GM19035 (cell line): ENCODE measurements around the gene SEMA3A.
"Not testable (repeated sequence)": the region's sequence is repeated elsewhere in the genome, so short reads cannot be mapped to it uniquely, and the experiment has no call there.

Experiments
- ATAC-seq: cut with Tn5 transposase; IDR thresholded peaks from one replicate; pipeline ENCODE4 v1.9.1; 2021; ENCODE audit not compliant: unreplicated experiment

SEMA3A gene

DNA sequence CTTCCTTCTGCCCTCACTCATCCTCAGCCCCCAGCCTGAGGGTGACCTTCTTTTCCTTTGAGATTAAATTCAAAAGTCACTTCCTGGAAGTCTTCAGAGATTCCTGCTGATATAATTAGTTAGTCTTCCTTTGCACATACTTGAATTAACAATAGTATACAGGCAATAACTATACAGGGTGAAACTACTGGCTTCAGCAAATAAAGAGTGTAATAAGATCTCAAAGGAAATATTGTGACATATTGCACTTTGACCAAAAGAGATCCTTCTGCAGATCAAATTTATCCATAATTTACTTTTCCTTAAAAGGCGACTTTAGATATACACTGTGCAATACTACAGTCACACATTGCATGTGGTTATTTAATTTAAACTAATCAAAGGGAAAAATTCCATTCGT, 123.8 kb downstream of the SEMA3A start:
- ATAC-seq: no peak

DNA sequence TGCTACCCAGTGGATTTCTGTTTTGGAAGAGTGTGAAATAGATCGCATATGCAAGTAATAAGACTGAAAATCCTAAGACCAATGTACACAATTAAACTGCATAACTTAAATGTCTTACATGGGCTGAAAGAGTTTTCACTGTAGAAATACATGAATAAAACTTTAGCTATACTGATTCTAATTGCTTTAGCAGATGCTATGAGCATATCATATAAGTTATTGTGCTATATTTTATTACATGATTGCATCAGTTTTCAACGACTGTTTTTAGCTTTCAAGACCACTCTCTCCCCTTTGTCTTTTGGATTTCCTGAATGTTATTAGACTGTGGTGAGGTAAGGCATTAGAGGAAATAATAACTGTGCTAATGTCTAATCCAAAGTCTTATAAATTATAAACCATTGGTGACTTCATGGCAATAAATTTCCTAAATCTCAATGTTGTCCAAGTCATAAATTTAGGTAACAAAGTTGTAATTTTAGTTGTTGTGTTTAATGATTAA, 124.5 kb downstream of the SEMA3A start:
- ATAC-seq: no peak

DNA sequence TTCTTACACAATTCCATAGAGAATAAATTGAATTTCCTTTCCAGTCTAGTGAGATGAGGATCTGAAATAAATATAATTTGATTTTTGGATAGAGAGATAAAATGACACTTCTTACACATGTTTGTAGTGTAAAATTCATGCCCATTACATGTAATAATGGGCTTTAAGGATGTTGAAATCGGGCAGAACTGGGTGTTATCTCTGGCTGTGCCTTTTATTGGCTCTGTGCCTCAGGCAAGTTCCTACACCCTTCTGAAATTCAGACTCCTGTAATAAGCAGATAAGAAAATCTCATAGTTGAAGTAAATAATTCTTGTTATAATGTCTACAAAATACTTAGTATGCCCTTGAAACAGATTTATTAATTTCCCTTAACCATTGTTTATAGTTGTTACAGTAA, 125.6 kb downstream of the SEMA3A start:
- no peak for ATAC-seq

DNA sequence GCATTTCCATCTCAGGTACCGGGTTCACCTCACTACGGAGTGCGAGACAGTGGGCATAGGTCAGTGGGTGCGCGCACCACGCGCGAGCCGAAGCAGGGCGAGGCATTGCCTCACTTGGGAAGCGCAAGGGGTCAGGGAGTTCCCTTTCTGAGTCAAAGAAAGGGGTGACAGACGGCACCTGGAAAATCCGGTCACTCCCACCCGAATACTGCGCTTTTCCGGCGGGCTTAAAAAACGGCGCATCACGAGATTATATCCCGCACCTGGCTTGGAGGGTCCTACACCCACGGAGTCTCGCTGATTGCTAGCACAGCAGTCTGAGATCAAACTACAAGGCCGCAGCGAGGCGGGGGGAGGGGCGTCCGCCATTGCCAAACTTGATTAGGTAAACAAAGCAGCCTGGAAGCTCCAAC, 132.1 kb downstream of the SEMA3A start:
- not testable (repeated sequence) for ATAC-seq

DNA sequence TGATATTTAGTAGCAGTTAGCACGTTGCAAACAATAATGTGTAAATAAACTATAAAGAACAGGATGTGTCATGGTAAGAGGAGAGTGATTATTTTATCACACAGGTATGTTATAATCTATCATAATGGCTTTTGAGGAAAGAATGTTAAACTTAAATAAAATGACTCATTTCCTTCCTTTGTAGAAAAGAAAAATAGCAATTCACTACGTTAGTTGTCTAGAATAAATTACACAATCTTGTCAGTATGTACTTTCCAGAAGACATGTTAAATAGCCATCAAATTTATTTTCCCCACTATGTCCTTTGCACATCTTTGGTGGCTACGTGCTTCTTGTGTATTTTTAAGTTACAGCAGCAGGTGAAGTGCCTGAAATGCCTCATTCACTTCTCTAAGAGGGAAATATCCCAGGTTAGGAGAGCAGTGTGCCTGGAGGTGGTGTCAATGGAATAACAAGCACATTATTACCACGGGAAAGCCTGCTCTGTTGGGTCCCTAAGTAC, 133.8 kb downstream of the SEMA3A start:
- ATAC-seq: no peak

DNA sequence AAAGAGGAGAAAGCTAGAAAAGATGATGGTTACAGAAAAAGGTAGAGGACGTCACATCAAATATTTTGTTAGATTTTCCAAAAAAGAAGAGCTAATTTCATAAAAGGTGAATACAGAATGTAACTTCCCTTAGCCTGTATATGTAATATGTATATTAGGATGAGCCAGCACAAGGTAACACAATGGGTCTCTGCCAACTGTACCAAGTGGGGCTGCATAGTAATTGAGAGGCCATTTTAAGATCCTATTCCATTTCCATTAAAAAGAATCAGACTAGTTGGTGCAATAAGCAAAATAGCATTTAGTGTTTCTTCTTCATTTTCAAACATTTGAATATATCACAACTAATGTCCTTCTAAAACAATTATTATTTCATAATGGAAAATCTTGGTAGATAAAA, 134.6 kb downstream of the SEMA3A start:
- ATAC-seq: no peak

DNA sequence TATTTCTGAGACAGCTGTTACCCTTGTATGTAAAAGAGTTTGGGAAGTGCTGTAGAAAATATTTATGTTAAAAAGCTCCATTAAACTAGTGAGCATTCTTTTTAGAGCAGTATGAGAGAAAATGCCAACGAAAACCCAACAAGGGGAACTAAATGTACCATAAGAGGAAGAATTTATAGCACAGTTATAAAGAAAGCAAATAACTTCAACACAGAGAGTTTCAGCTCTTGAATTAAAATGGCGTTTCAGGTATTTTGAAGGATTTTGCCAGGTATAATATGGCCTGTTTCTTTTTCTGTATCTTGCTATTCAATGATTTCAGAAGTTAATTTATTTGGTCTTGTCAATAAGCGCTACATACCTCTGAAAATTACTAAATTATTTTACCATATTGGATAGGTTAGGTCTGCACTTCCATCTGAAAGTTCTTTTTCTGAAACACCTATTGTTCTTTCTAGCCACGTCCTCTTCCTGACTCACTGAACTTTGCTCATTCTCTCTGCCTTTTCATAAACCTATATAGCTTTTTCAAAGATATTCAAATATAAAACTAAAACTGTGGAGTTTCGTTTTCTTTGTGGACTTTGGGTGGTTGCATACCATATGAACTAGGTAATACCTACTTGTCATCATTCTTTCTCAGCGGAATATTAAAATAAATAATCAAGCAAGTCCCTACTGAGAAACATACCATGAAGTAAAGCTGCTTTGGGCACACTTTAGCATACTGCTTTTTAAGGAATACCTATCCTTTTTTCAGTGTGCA, 136.1 kb downstream of the SEMA3A start:
- no peak for ATAC-seq

DNA sequence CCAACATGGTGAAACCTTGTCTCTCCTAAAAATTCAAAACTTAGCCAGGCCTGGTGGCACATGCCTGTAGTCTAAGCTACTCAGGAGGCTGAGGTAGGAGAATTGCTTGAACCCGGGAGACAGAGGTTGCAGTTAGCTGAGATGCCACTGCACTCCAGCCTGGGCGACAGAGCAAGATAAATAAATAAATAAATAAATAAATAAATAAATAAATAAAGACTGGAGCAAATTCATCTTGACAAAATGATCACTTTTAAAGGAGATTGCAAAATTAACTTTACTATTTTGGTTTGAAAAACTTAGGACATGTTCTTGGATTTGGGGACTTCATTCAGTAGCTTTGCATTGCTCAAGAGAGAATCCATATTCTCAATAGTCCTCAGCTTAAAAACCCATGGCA, 137.0 kb downstream of the SEMA3A start:
- ATAC-seq: no peak

DNA sequence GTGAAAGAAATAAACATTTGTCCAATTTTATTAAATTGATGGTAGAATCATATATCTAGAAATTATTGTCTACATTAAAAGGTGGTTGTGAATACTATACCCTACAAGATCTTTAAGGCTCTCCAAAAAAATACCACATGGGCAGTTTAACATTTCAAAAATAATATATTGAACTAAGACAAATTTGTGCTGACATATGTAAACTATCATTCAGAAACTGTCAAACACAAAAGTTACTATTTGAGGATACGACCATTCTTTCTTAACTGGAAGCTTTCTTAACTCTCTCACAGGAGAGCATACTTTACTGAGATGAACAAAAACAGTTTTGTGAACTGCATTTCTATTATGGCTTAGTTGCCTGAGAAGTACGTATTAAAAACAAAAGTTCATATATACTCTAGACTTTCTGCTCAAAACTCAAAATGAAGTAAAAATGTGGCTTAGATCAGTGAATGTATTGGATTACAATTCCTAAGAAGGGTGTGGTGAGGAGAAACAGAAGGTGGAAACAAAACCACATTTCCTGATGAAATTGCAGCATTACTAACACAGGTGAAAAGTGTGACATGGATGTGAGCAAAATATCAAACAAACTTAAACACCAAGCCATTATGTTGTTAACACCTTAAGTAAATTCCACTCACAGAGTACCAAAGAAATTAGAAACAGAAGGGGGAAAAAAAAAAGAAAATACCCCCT, 138.5 kb downstream of the SEMA3A start:
- no peak for ATAC-seq

DNA sequence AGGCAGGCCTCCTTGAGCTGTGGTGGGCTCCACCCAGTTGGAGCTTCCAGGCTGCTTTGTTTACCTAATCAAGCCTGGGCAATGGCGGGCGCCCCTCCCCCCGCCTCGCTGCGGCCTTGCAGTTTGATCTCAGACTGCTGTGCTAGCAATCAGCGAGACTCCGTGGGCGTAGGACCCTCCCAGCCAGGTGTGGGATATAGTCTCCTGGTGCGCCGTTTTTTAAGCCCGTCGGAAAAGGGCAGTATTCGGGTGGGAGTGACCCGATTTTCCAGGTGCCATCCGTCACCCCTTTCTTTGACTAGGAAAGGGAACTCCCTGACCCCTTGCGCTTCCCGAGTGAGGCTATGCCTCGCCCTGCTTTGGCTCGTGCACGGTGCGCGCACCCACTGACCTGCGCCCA, 139.4 kb downstream of the SEMA3A start:
- ATAC-seq: not testable (repeated sequence)

DNA sequence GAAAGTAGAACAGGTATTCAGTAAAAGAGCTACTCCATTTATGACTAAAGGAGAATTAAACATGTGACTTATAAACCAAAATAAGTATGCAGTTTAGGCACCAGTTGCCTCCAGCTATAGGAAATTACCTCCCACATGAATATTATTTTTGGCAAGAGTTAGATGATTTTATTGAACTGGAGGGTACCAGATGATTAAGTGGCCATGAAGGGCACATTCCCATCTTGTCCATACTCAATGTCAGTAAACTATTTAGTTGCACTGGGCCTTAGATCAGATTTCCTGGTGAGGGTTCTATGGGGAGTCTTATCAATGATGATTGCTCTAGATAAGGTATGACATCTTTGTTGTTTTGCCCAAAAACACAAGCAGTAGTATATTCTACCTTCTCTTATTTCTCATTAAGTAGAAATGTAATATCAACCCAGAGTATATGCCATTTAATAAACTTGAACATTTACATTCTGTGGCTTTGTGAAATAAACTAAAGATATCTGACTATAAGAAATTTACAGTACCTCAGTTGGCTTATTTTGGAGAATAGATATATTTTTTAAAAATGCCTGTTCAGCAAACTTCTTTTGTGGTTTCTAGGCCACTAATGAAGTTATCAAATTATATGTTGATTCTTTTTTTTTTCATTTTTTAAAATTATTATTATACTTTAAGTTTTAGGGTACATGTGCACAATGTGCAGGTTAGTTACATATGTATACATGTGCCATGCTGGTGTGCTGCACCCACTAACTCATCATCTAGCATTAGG, 145.3 kb downstream of the SEMA3A start:
- no peak for ATAC-seq

DNA sequence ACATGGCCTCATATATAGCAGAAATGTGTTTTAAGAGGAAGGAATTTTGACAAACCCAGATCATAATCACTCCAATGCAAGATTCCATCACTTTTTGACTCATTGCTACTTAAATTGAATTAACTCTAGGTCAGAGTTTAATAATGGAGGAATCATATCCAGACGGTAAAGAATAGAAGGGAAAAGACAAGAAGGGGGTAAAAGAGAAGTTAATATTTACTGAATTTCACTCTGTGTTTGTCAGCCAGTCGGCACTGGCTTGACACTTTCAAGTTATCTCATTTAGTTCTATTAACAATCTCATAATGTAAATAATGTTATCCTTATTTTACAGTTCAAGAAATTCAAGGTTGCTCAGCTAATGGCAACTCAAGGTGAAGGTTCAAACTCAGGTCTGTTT, 147.5 kb downstream of the SEMA3A start:
- no peak for ATAC-seq

DNA sequence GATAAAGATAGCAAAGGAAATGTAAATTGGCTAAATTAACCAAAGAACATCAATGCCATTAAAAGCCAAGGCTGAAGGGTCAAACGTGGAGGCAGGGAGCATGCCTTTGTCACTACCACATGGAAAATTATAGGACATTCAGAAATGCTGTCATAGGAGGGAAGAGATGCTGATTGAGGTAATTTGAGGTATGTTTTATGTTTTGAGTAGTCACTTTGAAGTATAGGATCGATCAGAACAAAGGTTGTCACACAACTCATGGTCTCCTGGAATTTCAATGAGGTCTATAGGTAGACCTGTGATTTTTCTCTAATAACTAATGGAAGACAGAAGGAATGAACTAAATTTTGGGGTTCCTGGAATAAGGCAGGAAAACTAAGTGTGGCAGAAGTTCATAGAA, 149.8 kb downstream of the SEMA3A start:
- no peak for ATAC-seq

DNA sequence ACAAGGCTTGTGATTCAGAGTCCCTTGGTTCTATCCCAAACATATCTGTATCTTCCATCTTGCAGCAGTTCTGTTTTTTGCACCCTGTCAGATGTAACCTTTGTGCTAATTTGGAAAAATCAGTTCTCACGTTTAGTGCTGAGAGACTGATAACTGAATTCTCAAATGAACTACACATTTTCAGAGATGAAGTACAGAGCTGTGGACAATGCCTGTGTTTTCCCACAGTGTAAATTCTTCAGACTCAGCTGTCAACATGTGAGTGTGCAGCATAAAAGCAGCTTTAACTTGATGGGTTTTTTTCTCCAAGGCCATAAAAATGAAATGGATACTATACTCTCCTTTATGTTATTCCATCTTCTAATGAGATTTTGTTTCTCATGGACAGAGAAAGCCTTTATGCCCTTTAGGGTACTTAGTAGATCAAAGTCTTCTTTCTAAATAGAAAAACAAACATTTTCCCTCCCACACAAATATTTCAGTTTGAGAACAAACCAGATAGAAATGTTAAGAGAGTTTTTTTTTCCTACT, 150.9 kb downstream of the SEMA3A start:
- no peak for ATAC-seq

DNA sequence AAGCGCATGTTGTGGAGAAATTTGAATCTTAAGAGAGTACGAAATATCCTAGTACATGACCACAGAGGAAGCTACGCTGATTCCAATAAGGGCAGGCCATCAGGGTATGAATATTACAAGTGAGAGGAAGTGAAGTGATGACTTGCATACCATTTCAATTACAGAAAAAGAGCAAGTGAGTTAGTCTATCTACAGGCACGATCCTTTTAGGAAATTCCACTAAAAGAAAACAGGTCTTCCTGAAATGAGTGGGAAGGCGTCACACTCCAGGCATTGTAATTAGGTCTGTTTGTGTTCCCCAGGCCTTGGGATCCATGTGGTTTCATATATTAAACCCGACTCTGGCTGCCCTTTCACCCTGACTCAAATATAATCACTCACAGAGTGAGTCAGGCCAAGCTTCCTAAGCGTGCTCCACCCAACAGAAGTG, 152.5 kb downstream of the SEMA3A start:
- no peak for ATAC-seq

DNA sequence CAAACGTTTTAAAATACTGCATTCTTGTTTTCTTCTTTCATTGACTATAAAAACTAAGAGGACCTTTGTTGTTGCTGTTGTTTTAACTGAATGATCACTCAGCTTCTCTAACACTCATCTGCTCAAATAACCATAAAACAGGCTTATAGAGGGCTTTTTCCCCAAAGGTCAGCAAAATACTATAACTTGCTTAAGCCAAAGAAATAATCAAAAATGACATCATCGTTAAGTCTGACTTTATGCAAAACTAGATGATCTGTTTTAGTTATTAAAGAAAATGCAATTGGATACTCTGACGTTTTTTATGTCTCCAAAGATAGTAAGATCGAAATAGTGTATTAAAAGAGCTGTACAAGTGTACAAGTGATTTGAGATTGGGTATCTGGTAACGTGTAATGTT, 152.9 kb downstream of the SEMA3A start:
- no peak for ATAC-seq

DNA sequence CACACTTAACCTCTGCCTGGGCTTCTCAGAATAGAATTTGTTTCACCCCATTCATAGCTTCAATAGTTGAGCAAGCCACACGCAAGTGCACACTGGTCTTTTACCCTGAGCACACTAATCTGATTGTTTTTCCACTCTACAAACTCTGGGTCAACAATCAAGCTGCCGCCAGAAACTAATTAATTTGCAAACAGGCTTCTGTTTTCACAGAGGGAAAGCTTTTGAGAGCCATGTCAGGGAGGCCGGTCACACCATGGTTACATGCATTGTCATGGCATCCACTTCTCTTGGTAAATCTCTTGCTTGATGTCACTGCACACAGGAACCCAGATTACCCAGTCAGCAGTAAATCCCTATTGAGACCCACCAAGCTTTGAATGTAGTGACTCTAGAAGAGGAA, 154.2 kb downstream of the SEMA3A start:
- ATAC-seq: no peak

DNA sequence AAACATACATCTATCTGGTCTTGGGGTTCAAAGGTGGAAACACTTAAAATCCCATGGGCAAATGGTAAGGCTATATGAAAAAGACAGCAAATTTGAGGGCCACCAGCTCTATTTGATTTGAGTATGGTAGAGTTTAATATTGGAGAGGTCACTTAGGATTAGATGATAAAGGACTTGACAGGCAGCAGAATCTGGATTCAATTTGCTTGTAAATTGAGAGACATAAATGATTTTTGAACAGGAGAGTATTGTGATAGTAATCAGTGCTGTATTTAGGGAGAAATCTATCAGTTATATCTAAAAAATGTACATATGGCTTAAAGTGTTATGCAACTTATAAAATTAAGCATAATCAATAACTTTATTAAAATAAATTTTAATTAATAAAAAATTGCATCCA, 155.2 kb downstream of the SEMA3A start:
- ATAC-seq: no peak

DNA sequence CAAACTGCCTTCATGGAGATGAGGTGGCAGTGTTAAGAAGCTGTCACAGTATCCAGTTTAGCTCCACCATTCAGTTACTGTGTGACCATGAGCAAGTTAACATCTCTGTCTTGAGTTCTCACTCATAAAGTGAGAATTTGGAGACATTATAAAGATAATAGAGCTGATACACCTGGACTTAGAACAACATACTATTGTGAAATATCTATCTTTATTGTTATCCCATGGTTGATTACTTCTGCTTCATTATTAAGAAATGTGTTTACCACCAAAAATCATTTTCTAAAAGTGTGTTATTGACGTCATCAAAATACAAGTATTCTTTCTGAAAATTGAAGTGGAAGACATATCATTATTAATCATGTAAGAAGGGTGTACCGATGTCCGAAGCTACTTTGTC, 166.9 kb downstream of the SEMA3A start:
- no peak for ATAC-seq

DNA sequence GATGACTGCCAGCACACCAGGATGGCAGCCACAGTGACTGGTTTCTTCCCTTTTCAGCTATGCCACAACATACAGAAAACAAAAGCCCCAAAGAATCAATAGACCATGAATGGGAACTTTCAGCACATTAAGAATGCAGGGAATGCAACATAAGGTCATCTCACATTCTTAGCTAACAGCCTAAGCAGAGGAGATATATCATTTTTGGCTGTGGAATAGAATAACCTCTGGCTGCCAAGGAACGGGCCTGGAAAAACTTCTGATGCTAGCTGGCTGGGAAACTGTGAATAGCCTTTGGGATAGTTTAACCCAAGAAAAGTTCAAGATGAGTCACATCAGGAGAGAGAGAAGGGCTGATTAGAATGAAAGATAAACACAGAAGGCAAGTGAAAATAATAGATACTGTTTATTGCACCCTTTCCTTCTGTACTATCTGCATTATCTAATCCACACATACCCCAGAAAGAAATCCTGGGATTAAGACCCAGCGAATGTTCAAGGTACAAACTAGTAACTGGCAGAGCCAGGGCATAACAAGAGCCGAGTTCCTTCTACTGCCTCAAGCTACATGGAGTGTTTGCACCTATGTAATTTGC, 169.2 kb downstream of the SEMA3A start:
- no peak for ATAC-seq
